Midbrain (tissue), 1 donor: Measurements from ENCODE around the gene ANXA6.
"Not testable (repeated sequence)": the region's sequence is repeated elsewhere in the genome, so short reads cannot be mapped to it uniquely, and the experiment has no call there.

Experiments
- DNase-seq: peaks from one replicate; lab custom pipeline; 2025; lab: John Stamatoyannopoulos, UW

ANXA6 gene

DNA sequence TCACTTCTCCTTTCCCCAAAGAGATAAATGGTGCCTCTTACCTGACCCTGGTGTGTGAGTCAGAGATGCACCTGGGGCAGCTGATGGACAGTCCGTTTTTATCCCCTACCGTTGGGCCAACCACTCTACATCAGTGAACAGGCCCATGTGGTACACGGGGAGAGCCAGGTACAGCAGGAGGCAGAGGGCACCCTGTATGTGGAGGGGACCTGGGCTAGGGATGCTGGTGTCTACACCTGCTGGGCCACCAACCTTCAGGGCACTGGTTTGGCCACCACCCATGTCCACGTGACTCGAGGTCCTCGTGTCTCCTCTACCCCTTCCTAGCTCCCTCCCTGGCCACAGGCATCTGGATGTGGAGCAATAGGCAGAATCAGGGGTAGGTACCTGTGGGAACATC lies 22.7 kb upstream of the ANXA6 start:
- DNase-seq = no peak

DNA sequence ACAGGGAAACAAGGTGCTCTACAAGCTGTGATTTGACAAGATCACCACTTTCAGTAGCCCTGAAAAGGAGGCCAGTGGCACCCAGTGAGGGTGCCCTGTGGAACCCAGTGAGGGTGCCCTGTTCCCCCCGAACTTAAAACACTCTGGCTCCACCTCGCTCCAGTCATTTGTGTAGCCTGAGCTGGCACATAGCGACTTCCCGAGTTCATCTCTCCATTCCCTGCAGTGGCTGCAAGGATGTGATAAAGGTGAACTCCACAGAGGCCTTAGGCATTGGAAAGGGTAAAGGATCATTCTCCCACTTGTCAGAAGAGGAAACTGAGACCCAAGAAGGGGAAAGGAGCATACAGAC lies 21.9 kb upstream of the ANXA6 start:
- no peak for DNase-seq

DNA sequence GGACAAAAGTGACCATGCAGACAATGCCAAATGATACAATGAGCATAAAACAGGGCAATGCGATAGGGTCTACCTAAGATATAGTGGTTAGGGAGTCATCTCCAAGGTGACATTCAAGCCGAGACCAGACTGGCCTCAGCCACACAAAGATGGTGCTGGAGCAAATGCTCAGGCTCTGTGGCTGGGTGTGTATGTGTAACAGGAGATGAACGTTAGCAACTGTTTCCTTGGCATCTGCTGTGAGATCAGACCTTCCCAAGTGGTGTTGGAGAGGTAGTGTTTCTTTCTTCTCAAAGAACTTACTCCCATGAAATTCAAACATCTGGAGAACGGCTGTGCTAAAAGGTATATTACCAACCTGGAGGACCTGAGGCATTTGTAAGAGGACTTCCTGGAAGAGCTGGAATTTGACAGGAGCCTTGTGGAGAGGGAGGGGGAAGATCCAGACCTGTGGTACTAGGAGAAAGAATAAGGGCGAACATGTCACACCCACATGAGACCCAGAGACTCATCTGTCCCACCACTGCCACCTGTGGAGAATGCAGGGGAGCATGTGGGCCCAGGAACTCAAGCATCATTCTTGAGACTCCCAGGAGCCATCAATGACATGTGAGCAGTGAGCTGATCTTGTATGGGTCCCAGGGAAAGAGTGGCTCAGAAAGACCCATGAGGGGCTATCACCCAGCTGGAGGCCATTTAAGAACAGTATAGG lies 21.4 kb upstream of the ANXA6 start:
- no peak for DNase-seq

DNA sequence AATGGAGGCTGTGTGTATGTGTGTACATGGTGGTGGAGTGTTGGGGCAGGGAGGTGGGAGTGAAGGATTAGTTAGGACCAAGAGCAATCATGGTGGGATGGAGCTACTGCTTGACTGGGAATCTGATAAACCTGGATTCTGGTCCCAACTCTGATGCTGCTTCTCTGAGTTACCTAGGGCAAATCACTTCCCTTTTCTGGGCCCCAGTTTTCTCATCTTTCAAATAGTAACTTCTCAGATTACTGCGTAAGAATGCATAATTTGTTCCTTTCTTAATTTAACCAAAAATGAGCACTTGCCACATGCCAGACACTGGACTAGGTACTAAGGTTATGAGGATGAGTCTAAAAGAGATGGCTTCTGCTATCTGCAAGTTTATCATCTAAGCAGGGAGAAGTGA lies 20.8 kb upstream of the ANXA6 start:
- DNase-seq = no peak

DNA sequence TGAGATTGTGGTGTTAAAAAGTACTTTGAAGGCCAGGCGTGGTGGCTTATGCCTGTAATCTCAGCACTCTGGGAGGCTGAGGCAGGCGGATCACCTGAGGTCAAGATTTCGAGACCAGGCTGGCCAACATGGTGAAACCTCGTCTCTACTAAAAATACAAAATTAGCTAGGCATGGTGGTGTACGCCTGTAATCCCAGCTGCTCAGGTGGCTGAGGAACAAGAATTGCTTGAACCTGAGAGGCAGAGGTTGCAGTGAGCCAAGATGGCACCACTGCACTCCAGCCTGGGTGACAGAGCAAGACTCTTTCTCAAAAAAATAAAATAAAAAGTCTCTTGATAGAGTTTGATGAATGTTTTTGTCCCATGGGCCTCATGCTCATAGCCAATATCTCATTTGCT lies 18.7 kb upstream of the ANXA6 start:
- not testable (repeated sequence) for DNase-seq

DNA sequence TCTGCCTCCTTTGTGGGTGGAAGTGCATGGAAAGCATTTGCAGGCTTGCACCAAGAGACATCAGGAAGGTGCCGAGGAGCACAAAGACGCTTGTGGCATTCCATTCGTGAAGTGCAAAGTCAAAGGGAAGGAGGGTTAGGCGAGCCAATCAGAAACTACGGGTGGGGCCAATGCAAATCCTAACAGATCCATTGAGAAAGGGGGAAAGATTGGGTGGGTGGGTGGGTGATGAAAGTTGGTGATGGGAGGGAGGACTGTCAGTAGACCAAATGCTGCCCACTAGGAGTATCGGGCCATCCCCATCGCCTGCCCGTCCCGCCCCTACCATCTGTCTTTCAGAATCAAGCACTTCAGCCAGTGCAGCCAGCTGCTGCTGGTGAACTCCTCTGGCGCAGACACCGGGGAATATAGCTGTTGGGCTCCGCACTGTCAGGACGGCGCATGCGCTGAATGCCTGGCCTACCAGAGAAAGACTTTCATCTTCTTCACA lies 17.1 kb upstream of the ANXA6 start:
- DNase-seq = no peak

DNA sequence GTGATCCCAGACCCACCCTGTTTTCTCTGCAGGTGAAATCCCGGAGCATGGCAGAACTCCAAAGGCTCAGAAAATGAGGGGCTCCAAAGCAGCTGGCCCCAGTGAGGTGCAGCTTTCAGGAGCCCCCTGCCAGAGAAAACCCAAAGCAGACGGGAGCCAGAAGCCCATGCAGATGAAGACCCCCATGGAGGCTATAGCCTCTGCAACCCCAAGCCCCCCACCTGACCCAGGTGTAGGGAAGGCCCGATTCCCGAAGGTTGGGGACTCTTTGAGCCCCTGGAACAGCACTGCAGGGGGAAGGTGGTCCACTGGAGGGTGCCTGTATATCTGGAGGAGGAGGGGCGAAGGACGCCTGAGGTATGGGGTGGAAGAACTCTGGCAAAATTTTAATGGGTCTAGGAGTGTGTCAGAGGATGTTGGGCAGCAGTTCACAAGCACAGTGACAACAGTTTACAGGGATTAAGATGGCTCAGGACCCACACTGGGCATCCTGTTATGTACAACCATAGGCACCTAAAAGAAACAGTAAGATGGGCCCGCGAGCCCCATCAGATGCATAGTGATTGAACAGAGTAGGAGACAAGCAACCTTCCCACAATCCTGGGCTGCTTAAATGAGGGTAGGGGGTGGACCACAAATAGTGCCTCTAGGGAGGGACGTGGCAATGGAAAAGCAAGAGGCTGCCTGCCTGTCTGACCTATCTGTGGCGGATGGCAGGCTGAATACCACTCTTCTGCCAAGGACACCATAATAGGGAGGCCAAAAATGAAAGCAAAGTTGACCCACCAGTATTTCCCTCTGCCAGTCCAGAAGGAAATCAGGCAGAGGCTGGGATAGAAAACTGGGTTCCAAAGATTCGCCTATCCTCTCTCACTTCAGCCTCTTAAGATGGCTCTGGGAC lies 16.4 kb upstream of the ANXA6 start:
- no peak for DNase-seq

DNA sequence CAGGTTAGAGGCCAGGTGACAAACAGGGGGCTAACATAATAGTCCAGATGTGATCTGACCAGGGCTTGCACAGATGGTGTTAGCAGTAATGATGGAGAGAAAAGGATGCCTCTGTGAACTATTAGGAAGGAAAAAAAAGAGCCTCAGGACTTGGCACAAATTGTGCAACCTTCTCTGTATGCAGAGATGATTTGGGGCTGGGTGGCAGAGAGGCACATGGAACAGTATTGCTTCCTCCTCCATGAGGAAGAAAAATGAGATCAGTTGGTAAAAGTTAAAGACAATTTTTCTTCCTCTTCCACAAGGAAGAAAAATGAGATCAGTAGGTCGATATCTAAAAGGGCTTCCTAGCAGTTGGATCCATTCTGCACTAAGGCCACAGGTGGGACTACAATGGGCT lies 13.9 kb upstream of the ANXA6 start:
- DNase-seq = no peak

DNA sequence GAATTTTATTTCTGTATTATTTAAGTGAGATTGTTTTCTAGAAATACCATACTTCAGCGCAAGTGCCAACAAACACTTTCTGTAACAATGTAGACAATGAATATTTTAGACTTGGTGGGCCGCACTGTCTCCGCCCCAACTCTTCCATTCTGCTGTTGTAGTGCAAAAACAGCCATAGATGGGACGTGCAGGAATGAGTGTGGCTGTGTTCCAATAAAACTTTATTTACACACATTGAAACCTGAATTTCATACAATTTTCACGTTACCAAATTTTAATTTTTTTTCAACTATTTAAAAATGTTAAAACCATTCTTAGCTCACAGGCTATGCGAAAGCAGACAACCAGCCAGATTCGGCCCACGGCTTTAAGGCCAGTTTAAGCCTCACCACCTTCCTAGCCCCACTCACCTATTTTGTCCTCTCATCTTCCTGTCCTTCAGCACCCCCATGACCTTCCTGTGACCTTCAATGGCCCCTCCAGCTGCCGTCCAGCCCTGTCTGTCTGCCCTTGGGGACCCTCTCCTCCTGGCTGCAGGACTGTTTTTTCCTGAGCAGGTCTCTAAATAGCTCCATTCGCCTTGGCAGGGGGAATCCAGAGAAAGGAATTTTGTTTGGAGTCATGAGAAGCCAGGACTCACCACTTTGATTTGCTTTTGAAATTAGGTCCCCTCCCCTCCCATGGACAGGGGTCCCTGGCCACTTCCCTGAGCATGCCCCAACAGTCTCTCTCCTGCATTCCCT lies 11.2 kb upstream of the ANXA6 start:
- DNase-seq = no peak

DNA sequence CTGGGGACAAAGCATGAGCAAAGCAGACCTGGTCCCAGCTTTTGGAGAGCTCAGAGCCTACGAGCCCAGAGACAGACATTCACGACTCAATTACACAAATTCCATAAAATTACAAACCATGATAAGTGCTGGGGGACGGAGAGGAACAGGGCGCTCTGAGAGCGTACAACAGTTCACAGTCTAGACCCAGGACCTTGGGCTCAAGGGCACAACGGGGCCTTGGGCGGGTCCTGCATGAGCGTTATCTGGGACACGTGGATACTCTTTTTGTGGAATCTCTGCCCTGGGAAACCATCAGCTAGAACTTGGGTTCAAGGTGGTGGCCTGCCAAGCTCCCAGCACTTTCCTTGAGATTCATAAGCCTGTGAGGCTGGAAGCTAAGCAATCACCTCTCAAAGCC lies 9.4 kb upstream of the ANXA6 start:
- no peak for DNase-seq

DNA sequence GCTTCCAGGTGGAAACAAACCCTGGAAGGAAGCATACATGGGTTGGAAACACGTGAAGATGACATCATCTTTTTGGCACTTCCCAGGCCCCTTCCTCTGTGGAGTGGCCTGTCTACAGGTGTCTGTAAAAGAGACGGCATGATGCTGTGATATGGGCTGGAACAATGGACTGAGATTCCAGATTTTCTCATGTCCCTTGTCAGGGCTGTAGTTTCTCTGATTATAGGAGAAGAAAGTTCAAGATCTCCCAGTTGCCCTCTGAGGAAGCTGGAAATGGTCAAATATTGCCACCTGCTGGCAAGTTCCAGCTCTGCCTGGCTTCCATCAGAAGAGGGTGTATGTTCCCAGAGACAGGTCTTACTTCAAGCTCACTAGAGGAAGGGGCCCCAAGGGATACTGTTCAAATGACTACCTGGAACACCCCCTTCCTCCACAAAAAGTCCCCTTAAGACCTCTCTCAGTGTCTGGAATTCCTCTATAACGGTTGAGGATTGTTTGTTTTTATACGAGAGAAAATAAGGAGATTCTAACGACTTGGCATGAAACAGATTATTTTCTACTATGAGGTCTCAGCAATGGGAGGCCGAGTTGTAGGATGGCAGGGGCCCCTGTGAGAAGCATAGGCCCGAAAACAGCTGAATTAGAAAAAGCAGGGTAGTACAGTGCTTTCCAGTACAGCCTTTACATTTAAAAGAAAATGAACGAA lies 7.3 kb upstream of the ANXA6 start:
- DNase-seq = peak; percentile 84

DNA sequence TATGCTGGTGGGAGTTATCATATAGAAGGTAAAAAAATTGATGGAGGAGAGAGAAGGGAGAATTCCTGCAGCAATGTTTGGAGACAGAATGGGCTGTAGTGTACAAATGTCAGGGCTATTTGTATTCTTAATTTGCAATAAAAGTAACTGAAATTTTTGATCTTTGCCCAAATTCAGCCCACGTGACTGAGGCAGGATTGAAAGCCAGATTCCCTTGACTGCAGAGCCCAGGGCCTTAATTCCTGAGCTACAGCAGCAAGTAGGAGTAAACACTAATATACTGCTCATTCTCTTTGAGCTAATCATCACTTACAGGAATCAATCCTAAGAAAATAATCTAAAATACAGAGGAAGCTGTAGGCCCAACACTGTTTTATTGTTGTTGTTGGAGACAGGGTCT lies 5.2 kb upstream of the ANXA6 start:
- no peak for DNase-seq

DNA sequence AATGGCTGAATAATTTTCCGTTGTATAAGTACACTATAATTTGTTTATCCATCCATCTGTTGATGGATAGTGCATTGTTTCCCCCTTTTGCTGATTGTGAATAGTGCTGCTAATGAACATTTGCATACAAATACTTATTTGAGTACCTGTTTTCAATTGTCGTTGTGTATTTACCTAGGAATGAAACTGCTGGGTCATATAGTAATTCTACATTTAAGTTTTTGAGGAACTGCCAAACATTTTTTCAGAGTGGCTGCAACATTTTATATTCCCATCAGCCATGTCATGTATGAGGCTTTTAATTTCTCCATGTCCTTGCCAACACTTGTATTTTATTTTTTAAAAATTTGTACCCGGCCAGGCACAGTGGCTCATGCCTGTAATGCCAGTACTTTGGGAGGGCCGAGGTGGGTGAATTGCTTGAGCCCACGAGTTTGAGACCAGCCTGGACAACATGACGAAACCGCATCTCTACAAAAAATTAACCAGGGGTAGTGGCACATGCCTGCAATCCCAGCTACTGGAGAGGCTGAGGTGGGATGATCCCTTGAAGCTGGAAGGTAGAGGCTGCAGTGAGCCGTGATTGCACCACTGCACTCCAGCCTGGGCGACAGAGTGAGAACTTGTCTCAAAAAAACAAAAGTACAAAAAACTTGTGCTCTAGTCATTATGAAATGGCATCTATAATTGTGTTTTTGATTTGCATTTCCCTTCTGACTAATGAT lies 2.2 kb upstream of the ANXA6 start:
- no peak for DNase-seq

DNA sequence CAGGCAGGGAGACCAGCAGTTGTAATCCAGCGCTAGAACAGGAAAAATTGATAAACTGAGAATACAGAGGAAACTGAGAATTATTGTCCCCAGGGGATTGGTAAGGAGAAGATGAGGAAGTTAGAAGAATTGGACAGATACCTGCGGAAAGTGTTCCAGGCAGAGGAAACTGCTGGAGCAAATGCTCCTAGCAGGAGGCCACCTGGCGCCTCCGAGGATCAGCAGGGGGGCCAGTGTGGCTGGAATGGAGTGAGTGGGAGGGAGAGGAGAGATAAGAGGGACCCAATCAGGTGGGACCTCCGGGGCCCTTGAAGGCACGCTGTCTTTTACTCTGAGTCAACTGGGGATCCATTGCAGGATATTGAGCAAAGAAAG lies 695 bp upstream of the ANXA6 start:
- DNase-seq = no peak

DNA sequence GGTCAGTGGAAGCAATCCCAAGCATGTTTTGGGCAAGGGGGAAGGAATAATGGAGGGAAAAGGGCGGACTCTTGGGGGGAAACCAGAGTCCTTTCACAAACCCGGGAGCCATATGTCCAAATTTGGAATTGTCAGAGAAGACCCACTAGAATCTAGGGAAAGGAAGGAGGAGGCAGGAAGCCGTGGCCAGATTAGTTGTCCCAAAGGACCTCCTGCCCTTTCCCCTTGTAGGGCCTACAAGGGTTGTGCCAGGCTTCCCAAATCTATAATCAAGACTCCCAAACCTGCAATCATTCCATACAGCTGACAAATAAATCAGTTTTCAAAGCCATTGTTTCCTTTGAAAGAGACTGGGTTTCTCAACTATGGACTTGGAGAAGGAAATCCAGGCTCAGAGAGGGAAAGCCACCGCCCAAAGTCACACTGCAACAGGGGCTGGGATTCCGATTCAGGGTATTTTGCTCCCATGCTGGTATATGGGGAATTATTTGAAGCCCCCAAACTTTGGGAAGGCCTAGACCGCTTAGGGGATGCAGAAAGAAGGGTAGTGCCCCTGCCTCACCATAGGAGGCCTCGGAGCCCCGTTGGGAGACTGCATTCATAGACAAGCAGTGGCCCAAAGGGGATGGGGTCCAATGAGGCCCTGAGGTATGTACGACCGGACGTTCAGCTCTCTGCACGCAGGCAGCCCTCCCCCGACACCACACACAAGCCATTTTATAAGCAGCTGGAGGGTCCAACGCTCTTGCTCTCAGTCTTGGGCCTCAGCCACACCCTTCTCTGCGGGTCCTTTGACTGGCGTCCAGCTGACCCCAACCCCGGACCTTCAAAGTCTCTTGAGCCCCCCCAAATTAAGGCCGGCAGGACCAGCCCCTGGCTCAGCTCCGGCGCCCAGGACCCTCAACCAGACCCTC lies 815 bp downstream of the ANXA6 start:
- DNase-seq = no peak

DNA sequence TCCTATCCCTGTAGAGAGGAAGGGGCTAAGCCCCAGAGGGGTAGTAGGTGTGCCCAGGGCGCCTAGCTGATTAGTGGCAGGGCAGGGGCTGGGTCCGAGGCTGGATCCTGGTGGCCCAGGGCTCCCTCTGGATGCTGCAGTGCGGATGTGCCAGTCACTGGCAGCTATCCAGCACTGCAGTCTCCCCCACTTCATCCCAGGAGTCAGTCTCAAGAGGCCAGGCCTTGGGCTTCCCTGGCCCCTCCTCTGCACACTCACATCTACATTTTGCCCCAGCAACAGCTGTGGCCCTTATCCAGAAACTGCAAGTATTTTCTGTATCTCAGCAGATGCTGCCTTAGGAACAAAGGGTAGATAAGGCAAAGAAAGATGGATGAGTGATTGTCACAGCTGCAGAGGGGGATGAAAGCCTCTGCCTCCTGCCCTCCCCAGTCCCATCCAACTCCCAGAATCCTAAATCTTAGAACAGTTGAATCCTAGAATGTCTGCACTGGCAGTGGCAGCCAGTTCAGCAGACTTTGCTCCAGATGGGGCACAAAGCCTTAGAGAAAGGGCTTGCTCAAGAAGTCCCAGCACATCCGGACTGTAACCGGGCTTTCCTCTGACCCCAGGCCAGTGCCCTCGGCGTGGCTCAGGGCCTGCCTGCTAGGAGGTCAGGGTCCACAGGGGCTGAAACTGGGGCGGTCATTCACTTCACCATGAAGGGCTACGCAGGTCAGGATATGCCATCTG lies 1.6 kb downstream of the ANXA6 start:
- DNase-seq = no peak

DNA sequence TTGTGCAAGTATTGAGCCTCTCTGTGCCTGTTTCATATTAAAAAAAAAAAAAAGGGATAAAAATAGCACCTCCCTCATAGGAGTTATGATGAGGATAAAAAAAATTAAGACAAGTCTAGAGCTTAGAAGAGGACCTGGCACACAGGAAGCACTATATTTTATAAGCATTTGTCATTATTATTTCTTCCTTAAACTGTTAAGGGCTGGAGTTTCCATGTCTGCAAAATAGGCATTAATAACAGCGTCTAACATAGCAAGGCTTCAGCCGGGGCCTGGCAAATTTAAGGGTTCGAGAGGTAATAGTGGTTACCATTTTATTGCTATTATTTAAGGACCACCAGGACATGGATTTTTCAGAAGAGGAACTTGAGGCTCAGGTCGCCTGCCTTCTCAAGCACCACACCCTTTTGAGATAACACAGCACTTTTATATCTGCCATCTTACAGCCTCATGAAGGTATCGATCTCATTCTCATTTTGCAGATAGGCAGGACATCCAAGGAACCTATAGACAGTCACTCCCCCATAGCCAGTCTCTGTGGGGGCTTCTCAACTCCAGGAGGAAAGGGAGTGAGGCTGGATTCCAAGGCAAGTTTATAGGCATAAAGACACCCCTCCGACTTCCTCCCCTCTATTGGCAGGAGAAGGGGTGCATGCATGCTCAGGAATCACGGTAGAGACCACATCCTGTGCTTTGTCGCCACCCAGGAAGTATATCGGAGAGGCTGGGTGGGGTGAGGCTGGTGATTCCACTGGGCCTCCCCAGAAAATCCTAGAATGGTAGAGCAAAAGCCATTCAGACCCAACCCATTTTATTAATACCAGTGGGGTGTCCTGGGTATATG lies 2.4 kb downstream of the ANXA6 start:
- DNase-seq = no peak

DNA sequence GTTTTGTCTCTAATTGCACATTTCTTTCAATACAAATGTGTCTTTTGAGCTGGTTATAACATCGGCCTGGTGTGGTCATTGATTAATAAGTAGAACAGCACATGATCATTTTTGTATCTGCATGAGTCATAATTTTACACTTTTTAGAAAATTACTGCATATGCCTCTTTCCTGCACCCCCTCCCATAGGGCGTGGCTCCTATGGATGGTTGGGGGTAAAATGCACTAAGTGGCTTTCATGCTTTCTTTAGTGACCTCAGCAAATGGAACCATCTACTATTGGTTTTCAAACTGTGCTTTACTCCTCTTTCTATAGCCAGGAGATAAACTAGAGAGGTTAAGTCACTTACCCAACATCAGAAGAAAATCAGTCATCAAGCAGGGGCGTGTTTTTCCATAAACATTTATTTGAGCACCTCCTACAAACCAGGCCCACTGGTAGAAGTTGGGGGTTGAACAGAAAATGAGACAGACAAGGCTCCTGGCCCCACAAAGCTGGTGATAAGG lies 3.8 kb downstream of the ANXA6 start:
- no peak for DNase-seq

DNA sequence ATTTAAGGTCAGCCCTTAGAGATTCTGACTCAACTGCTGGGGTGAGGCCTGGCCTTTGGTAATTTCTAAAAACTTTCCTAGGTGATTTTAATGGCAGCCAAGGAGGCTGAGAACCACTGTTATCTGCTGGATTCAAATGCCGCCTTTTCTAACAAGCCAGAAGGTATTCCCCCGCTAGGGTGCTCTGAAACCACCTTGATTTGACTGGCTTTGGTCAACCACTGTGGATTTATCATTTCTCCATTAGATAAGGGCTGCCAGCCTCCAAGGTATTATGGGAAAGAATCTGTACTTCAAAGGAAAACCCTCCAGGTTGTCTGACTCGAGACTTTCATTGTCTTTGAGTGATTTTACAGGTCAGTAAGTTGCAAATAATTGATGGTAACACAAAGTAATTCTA lies 4.3 kb downstream of the ANXA6 start:
- DNase-seq = no peak
